HCT116 (cell line): ENCODE results near the gene PLD4.

ENCODE experiments used
- ELF1 ChIP-seq: IDR thresholded peaks from 2 replicates; pipeline ENCODE4 v1.6.1; 2012; ENCODE audit warnings: low read depth, borderline replicate concordance
- EZH2 ChIP-seq: fragments of 200-600 bp; sonication (generic); IDR thresholded peaks from 2 replicates; pipeline ENCODE4 v1.6.1; 2017; ENCODE audit warnings: antibody characterized with exemption, mixed run types
- EZH2phosphoT487 ChIP-seq: fragments of 200-600 bp; IDR thresholded peaks from 2 replicates; pipeline ENCODE4 v1.6.1; 2018; ENCODE audit warnings: antibody characterized with exemption, borderline replicate concordance
- JUND ChIP-seq: IDR thresholded peaks from 2 replicates; pipeline ENCODE4 v1.6.1; 2012
- POLR2A ChIP-seq: IDR thresholded peaks from 2 replicates; pipeline ENCODE4 v1.7.0; 2011; ENCODE audit warnings: borderline replicate concordance; ENCODE audit not compliant: insufficient read depth, insufficient read length; ENCODE audit errors: extremely low read depth
- POLR2AphosphoS5 ChIP-seq: IDR thresholded peaks from 2 replicates; pipeline ENCODE4 v1.6.1; 2011; ENCODE audit warnings: mild to moderate bottlenecking, low read depth, low read length, moderate library complexity
- RAD21 ChIP-seq: IDR thresholded peaks from 2 replicates; pipeline ENCODE4 v1.6.1; 2012; ENCODE audit warnings: low read depth, mild to moderate bottlenecking
- SIN3A ChIP-seq: IDR thresholded peaks from 2 replicates; pipeline ENCODE4 v1.6.1; 2012; ENCODE audit warnings: low read depth
- SP1 ChIP-seq: IDR thresholded peaks from 2 replicates; pipeline ENCODE4 v1.6.1; 2012; ENCODE audit warnings: low read depth
- YY1 ChIP-seq: IDR thresholded peaks from 2 replicates; pipeline ENCODE4 v1.6.1; 2011; ENCODE audit warnings: low read length, low read depth, moderate library complexity, mild to moderate bottlenecking; ENCODE audit not compliant: insufficient replicate concordance; ENCODE audit errors: extremely low read depth
- ZNF274 ChIP-seq: fragments of 200-500 bp; sonication (Bioruptor generic); IDR thresholded peaks from 2 replicates; pipeline ENCODE4 v1.6.1; 2014; ENCODE audit warnings: mild to moderate bottlenecking, low read depth, low read length, inconsistent platforms
- TF ChIP-seq, protein P1 (sequence below), 3 experiments: fragments of 200-600 bp in 1 of 3; sonication (generic) in 1 of 3; IDR thresholded peaks in 2 of 3; conservative IDR thresholded peaks in 1 of 3; 2 replicates each; pipeline ENCODE4 v1.5.1; 2012 to 2017; ENCODE audit warnings: low read depth in 2 of 3, low read length in 2 of 3, antibody characterized with exemption in 1 of 3, borderline replicate concordance in 1 of 3, control low read depth in 1 of 3, mild to moderate bottlenecking in 1 of 3, mixed read lengths in 1 of 3, mixed run types in 1 of 3, moderate library complexity in 1 of 3; ENCODE audit not compliant: insufficient read depth in 1 of 3
- TF ChIP-seq, protein P2 (sequence below): IDR thresholded peaks from 2 replicates; pipeline ENCODE4 v1.6.1; 2012; ENCODE audit warnings: low read depth
- TF ChIP-seq, protein P3 (sequence below): IDR thresholded peaks from 2 replicates; pipeline ENCODE4 v1.6.1; 2012

DNA sequence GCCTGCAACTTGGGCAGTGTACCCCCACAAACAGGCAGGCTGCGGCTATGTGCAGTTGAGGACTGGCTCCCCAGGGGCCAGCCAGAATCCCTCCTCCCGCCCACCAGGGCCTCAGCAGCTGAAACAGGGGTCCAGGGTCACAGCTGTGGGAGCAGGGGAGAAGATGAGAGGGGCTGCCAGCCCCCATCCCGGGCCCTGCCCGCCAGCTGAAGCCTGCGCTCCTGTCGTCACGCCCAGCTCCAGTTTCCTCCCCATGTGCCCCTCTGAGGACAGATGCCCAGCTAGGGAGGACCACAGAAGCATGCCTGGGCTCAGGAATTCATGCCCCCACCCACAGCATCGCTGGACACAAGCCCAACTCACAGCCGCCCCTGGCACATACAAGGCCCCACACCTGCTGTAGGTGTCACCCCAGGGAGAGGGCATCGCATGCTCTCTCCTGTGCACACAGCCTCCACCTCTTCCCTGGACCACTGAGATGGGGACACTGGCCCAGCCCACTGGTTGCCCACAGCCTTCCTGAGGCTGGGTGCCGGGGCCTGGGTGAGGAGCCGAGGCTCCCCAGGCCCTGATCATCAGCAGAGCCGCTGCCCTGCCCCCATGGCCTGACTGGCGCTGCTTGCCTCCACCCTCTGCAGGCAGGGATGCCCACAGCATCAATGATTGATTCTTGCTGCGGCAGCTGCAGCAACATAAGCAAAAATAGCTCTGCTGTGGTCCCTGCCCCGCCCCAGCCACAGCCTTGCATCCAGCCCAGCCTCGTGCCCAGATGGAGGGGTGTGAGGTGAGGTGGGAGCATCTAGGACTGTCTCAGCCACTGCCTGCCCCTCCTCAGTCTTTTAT, 57.2 kb downstream of the PLD4 start:
- TF ChIP-seq POLR2A: no peak
- TF ChIP-seq, protein P1, sequence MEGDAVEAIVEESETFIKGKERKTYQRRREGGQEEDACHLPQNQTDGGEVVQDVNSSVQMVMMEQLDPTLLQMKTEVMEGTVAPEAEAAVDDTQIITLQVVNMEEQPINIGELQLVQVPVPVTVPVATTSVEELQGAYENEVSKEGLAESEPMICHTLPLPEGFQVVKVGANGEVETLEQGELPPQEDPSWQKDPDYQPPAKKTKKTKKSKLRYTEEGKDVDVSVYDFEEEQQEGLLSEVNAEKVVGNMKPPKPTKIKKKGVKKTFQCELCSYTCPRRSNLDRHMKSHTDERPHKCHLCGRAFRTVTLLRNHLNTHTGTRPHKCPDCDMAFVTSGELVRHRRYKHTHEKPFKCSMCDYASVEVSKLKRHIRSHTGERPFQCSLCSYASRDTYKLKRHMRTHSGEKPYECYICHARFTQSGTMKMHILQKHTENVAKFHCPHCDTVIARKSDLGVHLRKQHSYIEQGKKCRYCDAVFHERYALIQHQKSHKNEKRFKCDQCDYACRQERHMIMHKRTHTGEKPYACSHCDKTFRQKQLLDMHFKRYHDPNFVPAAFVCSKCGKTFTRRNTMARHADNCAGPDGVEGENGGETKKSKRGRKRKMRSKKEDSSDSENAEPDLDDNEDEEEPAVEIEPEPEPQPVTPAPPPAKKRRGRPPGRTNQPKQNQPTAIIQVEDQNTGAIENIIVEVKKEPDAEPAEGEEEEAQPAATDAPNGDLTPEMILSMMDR (IDR thresholded peaks at IDR 0.05 in 2 of 3, conservative IDR thresholded peaks at IDR 0.05 in 1 of 3; ENCODE audit: borderline replicate concordance in 1 of 3, insufficient read depth in 1 of 3, low read depth in 2 of 3, low read length in 2 of 3): no peak
- TF ChIP-seq RAD21: no peak
- TF ChIP-seq EZH2: no peak
- no peak for TF ChIP-seq ZNF274
- TF ChIP-seq POLR2AphosphoS5: no peak
- no peak for TF ChIP-seq SP1
- no peak for TF ChIP-seq YY1
- TF ChIP-seq EZH2phosphoT487: no peak
- TF ChIP-seq, protein P2, sequence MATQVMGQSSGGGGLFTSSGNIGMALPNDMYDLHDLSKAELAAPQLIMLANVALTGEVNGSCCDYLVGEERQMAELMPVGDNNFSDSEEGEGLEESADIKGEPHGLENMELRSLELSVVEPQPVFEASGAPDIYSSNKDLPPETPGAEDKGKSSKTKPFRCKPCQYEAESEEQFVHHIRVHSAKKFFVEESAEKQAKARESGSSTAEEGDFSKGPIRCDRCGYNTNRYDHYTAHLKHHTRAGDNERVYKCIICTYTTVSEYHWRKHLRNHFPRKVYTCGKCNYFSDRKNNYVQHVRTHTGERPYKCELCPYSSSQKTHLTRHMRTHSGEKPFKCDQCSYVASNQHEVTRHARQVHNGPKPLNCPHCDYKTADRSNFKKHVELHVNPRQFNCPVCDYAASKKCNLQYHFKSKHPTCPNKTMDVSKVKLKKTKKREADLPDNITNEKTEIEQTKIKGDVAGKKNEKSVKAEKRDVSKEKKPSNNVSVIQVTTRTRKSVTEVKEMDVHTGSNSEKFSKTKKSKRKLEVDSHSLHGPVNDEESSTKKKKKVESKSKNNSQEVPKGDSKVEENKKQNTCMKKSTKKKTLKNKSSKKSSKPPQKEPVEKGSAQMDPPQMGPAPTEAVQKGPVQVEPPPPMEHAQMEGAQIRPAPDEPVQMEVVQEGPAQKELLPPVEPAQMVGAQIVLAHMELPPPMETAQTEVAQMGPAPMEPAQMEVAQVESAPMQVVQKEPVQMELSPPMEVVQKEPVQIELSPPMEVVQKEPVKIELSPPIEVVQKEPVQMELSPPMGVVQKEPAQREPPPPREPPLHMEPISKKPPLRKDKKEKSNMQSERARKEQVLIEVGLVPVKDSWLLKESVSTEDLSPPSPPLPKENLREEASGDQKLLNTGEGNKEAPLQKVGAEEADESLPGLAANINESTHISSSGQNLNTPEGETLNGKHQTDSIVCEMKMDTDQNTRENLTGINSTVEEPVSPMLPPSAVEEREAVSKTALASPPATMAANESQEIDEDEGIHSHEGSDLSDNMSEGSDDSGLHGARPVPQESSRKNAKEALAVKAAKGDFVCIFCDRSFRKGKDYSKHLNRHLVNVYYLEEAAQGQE: no peak
- TF ChIP-seq, protein P3, sequence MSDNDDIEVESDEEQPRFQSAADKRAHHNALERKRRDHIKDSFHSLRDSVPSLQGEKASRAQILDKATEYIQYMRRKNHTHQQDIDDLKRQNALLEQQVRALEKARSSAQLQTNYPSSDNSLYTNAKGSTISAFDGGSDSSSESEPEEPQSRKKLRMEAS: no peak
- TF ChIP-seq ELF1: no peak
- no peak for TF ChIP-seq SIN3A
- no peak for TF ChIP-seq JUND
